Stimulated activated naive B cell treated with anti-CD40 and anti-IgM and Interleukin-4, amounts not matched to agents 10 μg/mL and 1 μg/mL and 100 μg/mL, for 72 hours (primary cell): Measurements from ENCODE around the gene SSR4.

Experiments
- ATAC-seq, 2 donors: fragments of 150-1000 bp; cut with Tn5 transposase; replicated peaks; 2 replicates each; pipeline ENCODE4 v1.10.0; 2021; ENCODE audit warnings: moderate library complexity in 1 of 2
- DNase-seq: peaks from one replicate; pipeline ENCODE4 v3.0.0; 2021
- H3K27ac Mint-ChIP-seq: one replicate; pipeline ENCODE4 v1.8.0; 2022; ENCODE audit warnings: mild to moderate bottlenecking, mixed read lengths
- H3K27me3 Mint-ChIP-seq, 2 donors: one replicate each; pipeline ENCODE4 v1.8.0; 2022; ENCODE audit warnings: mixed read lengths in 2 of 2
- H3K36me3 Mint-ChIP-seq, 2 donors: one replicate each; pipeline ENCODE4 v1.8.0; 2022; ENCODE audit warnings: mixed read lengths in 2 of 2, mild to moderate bottlenecking in 1 of 2
- H3K4me1 Mint-ChIP-seq, 2 donors: one replicate each; pipeline ENCODE4 v1.8.0; 2022; ENCODE audit warnings: mixed read lengths in 2 of 2, mild to moderate bottlenecking in 1 of 2
- H3K4me3 Mint-ChIP-seq, 2 donors: one replicate each; pipeline ENCODE4 v1.8.0; 2022; ENCODE audit warnings: mild to moderate bottlenecking in 2 of 2, mixed read lengths in 2 of 2, moderate library complexity in 1 of 2
- H3K9me3 Mint-ChIP-seq, 2 donors: one replicate each; pipeline ENCODE4 v1.8.0; 2022; ENCODE audit warnings: mixed read lengths in 2 of 2, mild to moderate bottlenecking in 1 of 2

The SSR4 gene

DNA sequence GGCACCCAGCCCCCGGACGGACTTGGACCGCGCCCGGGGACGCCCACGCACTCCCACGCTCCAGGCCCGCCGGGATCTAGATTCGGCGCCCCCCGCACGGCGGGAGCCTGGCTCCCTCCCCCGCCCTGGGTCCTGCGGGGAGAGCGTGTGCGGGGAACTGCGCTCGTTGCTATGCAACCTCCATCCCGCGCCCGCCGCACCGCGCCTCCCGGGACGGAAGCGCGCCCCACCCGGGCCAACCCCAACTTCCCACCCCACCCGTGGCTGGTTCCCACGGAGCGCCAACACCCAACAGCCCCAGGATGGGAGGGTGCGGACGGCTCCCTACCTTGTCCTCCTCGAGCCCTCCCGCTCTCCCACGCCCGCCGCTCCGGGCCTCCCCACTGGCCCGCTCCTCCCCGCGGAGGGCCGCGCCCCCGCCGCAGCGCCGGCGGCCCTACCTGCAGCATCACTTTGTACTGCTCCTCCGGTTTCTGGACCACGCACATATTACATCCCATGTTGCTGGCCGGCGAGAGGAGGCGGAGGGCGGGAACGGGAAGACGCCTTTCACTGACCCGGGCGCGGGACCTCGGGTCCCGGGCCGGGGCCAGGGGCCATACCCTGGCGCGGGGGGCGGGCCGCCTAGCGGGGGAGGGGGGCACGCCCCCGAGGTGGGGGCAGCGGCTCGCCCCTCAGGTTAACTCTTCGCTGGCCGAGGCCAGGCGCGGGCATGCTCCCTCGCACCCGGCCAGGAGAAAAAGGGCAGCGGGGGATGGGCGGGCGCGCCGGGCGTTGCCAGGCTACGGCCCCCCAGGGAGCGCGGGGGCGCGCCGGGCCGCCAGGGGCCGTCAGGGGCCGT is 35.6 kb downstream of the SSR4 start, which contains the start of gene PDZD4:
TSS of gene PDZD4 (minus strand) at position 746 of the 841 bp plus-strand sequence. CDS start at position 500, 246 bp downstream.
- peak; percentile 36 to 41 for ATAC-seq

GRCh38 chrX:153830640-153831428 is 36.4 kb downstream of the SSR4 start:
- Mint-ChIP-seq H3K9me3 (no peaks in the 10 kb centered on the region), H3K4me1 (peaks cover 0 to 3% of the 10 kb centered on the region in 2 donors), H3K27ac (no peak overlapping the region), H3K36me3 (no peaks in the 10 kb centered on the region), H3K4me3 (no peak overlapping the region), H3K27me3 (peaks cover 40 to 43% of the 10 kb centered on the region in 2 donors)
- ATAC-seq: peak in 1 of 2 donors; percentile 54
- no peak for DNase-seq

More for the DNA sequence above, 35.6 kb downstream of the SSR4 start, which contains the start of gene PDZD4:
- no peaks in the 10 kb centered on the region for H3K36me3 Mint-ChIP-seq
- peaks cover 48 to 51% of the 10 kb centered on the region in 2 donors for H3K27me3 Mint-ChIP-seq
- H3K4me1 Mint-ChIP-seq: peaks cover 0 to 3% of the 10 kb centered on the region in 2 donors
- H3K27ac Mint-ChIP-seq: no peak within 1 kb of the TSS
- peak within 1 kb of the TSS; percentile 60 to 73 for H3K4me3 Mint-ChIP-seq
- no peak for DNase-seq
- H3K9me3 Mint-ChIP-seq: no peaks in the 10 kb centered on the region

- Mint-ChIP-seq H3K9me3 (no peaks in the 10 kb centered on the region), H3K36me3 (no peaks in the 10 kb centered on the region), H3K27ac (no peak overlapping the region), H3K27me3 (peaks cover 39 to 43% of the 10 kb centered on the region in 2 donors), H3K4me1 (peaks cover 0 to 3% of the 10 kb centered on the region in 2 donors), H3K4me3 (peak overlapping the region; percentile 8 to 15)
- DNase-seq (no peak), ATAC-seq (no peak)
Observed at GRCh38 chrX:153831429-153832150, 37.1 kb downstream of the SSR4 start.

- no peak for DNase-seq
- no peak for ATAC-seq
- H3K4me1 Mint-ChIP-seq: peaks cover 0 to 3% of the 10 kb centered on the region in 2 donors
- H3K27ac Mint-ChIP-seq: no peak overlapping the region
- H3K27me3 Mint-ChIP-seq: peaks cover 28 to 32% of the 10 kb centered on the region in 2 donors
- no peak overlapping the region for H3K4me3 Mint-ChIP-seq
- H3K9me3 Mint-ChIP-seq: no peaks in the 10 kb centered on the region
- H3K36me3 Mint-ChIP-seq: no peaks in the 10 kb centered on the region
Observed at GRCh38 chrX:153832728-153833127, 38.3 kb downstream of the SSR4 start.

GRCh38 chrX:153836921-153837320 is 42.5 kb downstream of the SSR4 start:
- peaks cover 10 to 20% of the 10 kb centered on the region in 2 donors for H3K27me3 Mint-ChIP-seq
- H3K27ac Mint-ChIP-seq: no peak overlapping the region
- no peaks in the 10 kb centered on the region for H3K36me3 Mint-ChIP-seq
- DNase-seq (no peak), ATAC-seq (no peak)
- no peaks in the 10 kb centered on the region for H3K4me1 Mint-ChIP-seq
- H3K4me3 Mint-ChIP-seq: no peak overlapping the region
- H3K9me3 Mint-ChIP-seq: no peaks in the 10 kb centered on the region

DNA sequence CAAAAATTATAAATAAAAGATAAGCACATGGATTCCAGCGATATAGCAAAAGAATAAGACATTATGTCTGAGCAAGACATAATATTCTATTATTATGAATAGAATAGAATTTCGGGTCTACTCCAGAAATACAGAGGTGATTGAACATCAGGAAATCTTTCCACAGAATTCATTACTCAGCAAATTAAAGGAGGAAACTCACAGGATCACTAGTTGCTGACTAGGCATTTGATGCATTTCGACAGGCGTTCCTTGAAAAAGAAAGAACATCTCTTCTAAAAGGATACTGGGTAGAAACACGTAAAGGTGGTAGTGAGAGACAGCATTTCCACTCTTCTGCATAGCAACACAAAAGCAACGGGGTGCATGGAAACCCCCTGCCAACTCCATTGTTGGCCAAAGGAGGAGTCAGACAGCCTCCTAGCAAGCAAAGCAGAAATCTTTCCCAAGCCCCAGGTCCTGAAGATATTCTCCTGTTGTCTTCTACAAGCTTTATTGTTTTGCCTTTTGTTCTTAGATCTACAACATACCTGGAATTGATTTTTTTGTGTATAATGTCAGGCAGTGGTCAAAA is 50.1 kb downstream of the SSR4 start:
- Mint-ChIP-seq H3K36me3 (no peaks in the 10 kb centered on the region), H3K4me3 (no peak overlapping the region), H3K9me3 (no peaks in the 10 kb centered on the region), H3K27me3 (peaks cover 6 to 13% of the 10 kb centered on the region in 2 donors), H3K27ac (no peak overlapping the region), H3K4me1 (peaks cover 2 to 5% of the 10 kb centered on the region in 2 donors)
- DNase-seq (no peak), ATAC-seq (peak in 1 of 2 donors; percentile 39)

- ATAC-seq (peak in 1 of 2 donors; percentile 42), DNase-seq (no peak)
- Mint-ChIP-seq H3K9me3 (no peaks in the 10 kb centered on the region), H3K4me3 (no peak overlapping the region), H3K27ac (no peak overlapping the region), H3K27me3 (peaks cover 6 to 13% of the 10 kb centered on the region in 2 donors), H3K36me3 (no peaks in the 10 kb centered on the region), H3K4me1 (peaks cover 2 to 5% of the 10 kb centered on the region in 2 donors)
Observed at GRCh38 chrX:153845195-153845594, 50.7 kb downstream of the SSR4 start.

- Mint-ChIP-seq H3K27me3 (peaks cover 6 to 12% of the 10 kb centered on the region in 2 donors), H3K9me3 (no peaks in the 10 kb centered on the region), H3K4me3 (no peak overlapping the region), H3K27ac (no peak overlapping the region), H3K36me3 (no peaks in the 10 kb centered on the region), H3K4me1 (peaks cover 2 to 5% of the 10 kb centered on the region in 2 donors)
- DNase-seq (no peak), ATAC-seq (no peak)
Observed at GRCh38 chrX:153845842-153846241, 51.4 kb downstream of the SSR4 start.
